OCI-LY7 (cell line): ENCODE results near the gene NEMP1.

ENCODE experiments used
- CTCF ChIP-seq: fragments of 200-600 bp; sonication (generic); conservative IDR thresholded peaks from 2 replicates; pipeline ENCODE4 v1.5.1; 2014; ENCODE audit warnings: mild to moderate bottlenecking, antibody characterized with exemption, low read length, moderate library complexity, mixed read lengths
- EZH2phosphoT487 ChIP-seq: fragments of 200-600 bp; sonication (generic); IDR thresholded peaks from 2 replicates; pipeline ENCODE4 v1.6.1; 2018; ENCODE audit warnings: low read depth, borderline replicate concordance, mild to moderate bottlenecking, mixed run types, antibody characterized with exemption, low read length, moderate library complexity, mixed read lengths

GRCh38 chr12:57101892-57102695 lies 23.5 kb upstream of the NEMP1 start:
- no peak for TF ChIP-seq CTCF
- no peak for TF ChIP-seq EZH2phosphoT487
